MM.1S (cell line): ENCODE results near the gene CCDC185.

Source experiments
- CTCF ChIP-seq: fragments of 300-600 bp; sonication (generic); IDR thresholded peaks from 2 replicates; pipeline ENCODE4 v1.5.1; 2016; ENCODE audit warnings: antibody characterized with exemption, low read length, mixed read lengths
- EZH2 ChIP-seq: fragments of 300-600 bp; sonication (generic); optimal IDR thresholded peaks from 2 replicates; pipeline ENCODE3; 2017; ENCODE audit warnings: low read depth, mild to moderate bottlenecking, antibody characterized with exemption, low read length, mixed read lengths

DNA sequence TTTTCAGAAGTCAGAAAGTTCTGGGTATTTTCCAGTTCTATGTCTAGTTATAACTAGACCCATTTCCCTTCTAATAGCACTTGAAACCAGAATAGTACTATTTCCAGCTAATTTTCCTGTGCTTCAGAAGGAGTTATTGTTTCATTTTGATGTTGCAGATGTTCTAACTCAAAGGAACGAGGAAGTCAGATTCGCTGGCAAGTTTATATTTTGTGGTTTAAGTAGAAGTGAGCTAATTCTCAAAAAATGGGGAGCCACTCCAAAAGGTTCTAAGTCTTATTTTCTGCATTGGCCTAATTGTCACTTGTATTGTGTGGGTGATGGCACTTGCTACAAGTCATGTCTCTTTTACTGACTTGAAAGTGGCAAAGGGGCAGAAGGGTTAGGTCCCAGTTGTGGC lies 18.1 kb downstream of the CCDC185 start:
- TF ChIP-seq CTCF, result no peak
- no peak for TF ChIP-seq EZH2
